NK-92 (cell line): ENCODE measurements around the gene MBD6.
"Not testable (repeated sequence)": the region's sequence is repeated elsewhere in the genome, so short reads cannot be mapped to it uniquely, and the experiment has no call there.

ENCODE experiments used
- DNase-seq: peaks from one replicate; lab custom pipeline; 2025; ENCODE audit not compliant: unreplicated experiment; lab: John Stamatoyannopoulos, UW

Gene MBD6

DNA sequence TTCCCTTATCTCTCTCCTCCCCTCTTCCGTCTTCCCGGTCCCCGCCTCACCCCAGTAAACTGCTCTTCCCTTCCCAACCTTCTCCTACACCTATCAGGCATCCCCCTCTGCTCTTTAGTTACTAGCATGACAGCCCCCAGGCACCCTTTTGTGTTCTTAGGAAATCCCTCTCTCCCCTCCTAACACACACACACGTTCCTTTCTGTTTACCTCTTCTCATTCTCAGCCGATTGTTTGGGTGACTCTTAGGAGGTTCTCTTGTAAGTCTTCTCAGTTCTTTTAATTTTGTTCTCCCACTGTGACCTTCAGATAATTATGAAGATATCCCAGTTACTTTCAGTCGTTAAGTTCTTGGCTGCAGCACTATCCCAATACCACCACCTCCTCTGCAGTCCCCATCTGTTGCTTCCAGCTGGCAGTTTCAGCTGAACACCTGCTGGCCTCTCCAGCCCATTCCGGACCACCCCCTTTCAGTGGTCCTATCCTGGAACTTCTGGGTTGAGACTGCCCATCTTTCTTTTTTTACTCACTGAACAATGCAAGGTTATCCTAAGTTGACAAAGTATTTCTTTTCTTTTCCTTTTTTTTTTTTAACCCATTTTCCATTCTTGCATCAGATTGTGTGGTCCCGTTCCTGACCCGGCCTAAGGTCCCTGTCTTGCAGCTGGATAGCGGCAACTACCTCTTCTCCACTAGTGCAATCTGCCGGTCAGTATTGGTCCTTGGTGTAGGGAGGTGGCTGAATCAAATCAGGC, 34.0 kb upstream of the MBD6 start:
- DNase-seq, result no peak

DNA sequence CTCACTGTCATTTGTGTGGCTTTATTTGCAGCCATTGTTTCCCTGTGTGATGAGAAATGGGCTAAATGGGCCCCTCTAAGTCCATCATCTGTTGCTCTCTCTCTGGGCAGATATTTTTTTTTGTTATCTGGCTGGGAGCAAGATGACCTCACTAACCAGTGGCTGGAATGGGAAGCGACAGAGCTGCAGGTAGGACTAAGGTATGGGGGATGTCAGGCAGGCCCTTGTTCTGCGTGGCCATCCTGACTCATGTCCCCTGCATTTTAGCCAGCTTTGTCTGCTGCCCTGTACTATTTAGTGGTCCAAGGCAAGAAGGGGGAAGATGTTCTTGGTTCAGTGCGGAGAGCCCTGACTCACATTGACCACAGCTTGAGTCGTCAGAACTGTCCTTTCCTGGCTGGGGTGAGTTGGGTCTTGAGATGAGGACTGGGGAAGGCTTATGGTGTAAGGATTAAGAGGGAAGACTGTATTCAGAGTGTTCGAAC, 33.4 kb upstream of the MBD6 start:
- DNase-seq, result no peak

- no peak for DNase-seq
Measured at GRCh38 chr12:57490126-57490525, 32.5 kb upstream of the MBD6 start.

DNA sequence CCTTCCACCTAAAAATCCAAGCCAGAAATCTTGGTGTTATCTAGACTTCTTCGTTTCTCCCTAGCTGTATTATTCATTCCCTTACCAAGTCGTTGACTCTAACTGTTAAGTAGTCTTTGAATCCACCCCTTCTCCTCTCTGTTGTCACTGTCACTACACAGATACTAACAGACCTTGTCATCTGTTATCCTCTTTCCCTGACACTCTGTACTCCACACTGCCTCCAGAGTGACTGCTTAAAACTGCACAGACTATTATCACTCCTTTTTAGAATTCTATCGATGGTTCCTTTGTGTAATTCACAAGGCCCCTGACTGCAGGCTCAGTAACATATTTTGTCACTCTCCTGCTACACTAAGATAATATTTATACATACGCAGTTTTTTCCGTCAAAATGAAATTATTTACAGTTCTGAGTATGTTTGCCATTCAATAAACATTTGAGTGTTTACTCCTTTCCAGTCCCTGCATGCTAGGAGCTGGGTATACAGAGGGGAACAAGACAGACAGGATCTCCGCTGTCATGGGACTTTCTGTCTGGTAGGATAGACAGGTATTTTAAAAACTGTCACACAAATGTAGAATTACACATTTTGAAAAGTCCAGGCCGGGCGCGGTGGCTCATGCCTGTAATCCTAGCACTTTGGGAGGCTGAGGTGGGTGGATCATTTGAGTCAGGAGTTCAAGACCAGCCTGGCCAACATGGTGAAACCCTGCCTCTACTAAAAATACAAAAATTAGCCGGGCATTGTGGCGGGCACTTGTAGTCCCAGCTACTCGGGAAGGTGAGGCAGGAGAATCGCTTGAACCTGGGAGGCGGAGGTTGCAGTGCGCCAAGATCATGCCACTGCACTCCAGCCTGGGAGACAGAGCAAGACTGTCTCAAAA, 31.0 kb upstream of the MBD6 start:
- no peak for DNase-seq

GRCh38 chr12:57495051-57495701, 27.4 kb upstream of the MBD6 start:
- DNase-seq, result not testable (repeated sequence)

DNA sequence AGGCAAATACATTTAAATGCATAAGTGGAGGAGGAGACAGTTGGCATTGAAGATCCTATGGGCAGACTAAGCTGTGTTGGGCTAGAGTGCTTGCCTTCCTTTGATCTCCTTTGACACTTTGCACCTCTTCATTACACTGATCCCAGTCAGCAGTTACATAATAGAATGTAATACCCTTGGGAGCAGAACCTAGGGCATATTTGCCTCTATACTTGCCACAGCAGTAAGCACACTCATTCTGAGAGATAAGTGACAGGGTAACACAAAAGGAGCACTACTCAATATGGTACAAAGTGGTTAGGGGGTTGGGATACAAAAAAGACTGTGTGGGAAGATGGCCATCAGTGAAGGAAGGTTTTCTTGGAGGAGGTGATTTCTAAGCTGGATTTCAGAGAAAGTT, 25.8 kb upstream of the MBD6 start:
- DNase-seq, result no peak

DNA sequence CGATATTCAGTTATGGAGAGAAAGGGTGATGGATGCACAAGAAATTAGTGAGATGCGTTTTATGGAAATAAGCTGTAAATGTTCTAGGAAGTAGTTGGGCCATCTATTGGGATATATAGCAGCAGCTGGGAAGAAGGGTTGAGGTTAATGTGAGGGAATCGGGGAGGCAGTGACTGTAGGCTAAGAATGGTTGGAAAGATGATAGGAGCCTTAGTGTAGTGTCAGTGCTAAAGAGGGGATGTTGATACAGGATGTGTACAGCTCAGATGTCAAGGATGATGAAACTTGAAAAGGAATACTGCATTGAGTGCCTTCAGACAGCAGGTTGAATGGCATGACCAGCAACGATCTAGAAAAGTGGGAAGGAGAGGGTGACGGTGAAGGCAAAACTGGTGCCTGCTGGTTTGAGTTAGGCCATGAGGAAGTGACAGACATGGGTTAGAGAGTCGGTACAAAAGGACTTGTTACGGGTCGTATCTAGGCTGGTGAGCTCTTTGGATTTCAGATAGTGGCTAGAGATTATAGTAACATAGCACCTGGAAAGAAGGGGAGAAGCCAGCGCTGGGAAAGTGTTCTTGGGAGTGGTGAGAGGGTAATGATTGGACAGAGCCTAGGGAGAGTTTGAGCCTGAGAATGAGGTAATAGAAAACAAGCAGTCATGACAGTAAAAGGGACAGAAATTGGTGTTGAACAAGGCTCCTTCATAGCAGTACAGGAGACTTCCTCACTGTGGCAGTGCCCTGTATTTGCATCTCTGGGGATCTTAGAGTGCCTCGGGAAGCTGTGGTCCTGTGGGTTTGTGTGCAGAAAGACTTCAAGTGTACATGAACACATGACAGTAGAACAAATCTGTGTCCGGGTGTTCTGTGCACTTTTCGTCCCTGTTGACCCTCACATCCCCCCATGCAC, 25.1 kb upstream of the MBD6 start:
- DNase-seq, result no peak

- no peak for DNase-seq
Measured at GRCh38 chr12:57498132-57498502, 24.5 kb upstream of the MBD6 start.

- DNase-seq, result no peak
Measured at GRCh38 chr12:57498571-57498970, 24.1 kb upstream of the MBD6 start.

DNA sequence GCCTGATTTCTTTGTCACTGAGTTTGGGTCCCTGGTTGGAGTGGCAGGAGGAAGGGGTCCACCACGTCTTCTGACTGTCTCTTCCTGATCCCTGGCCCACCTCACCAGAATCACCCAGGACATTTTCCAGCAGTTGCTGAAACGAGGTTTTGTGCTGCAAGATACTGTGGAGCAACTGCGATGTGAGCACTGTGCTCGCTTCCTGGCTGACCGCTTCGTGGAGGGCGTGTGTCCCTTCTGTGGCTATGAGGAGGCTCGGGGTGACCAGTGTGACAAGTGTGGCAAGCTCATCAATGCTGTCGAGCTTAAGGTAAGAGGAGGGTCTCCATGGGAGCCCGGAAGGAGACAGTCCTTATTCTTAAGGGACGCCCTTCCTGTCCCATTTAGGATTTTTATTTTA, 22.4 kb upstream of the MBD6 start:
- DNase-seq, result no peak

DNA sequence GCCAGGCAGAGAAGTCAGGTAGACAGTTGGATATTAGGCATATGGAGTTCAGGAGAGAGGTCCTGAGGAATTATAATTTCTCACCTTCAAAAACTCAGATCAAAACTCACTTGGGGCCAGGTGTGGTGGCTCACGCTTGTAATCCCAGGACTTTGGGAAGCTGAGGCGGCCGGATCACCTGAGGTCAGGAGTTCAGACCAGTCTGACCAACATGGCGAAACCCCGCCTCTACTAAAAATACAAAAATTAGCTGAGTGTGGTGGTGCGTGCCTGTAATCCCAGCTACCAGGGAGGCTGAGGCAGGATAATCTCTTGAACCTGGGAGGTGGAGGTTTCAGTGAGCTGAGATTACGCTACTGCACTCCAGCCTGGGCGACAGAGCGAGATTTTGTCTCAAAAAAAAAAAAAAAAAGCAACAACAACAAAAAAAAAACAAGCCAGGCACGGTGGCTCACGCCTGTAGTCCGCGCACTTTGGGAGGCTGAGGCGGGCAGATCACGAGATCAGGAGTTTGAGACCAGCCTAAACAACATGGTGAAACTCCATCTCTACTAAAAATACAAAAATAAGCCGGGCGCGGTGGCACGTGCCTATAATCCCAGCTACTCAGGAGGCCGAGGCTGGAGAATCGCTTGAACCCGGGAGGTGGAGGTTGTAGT, 20.2 kb upstream of the MBD6 start:
- not testable (repeated sequence) for DNase-seq

- not testable (repeated sequence) for DNase-seq
Measured at GRCh38 chr12:57506541-57506940, 16.1 kb upstream of the MBD6 start.

DNA sequence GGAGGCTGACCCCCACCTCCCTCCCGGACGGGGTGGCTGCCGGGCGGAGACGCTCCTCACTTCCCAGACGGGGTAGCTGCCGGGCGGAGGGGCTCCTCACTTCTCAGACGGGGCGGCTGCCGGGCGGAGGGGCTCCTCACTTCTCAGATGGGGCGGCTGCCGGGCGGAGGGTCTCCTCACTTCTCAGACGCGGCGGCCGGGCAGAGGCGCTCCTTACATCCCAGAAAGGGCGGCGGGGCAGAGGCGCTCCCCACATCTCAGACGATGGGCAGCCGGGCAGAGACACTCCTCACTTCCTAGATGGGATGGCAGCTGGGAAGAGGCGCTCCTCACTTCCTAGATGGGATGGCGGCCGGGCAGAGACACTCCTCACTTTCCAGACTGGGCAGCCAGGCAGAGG, 14.8 kb upstream of the MBD6 start:
- not testable (repeated sequence) for DNase-seq

- DNase-seq, result no peak
Measured at GRCh38 chr12:57511161-57511560, 11.5 kb upstream of the MBD6 start.

DNA sequence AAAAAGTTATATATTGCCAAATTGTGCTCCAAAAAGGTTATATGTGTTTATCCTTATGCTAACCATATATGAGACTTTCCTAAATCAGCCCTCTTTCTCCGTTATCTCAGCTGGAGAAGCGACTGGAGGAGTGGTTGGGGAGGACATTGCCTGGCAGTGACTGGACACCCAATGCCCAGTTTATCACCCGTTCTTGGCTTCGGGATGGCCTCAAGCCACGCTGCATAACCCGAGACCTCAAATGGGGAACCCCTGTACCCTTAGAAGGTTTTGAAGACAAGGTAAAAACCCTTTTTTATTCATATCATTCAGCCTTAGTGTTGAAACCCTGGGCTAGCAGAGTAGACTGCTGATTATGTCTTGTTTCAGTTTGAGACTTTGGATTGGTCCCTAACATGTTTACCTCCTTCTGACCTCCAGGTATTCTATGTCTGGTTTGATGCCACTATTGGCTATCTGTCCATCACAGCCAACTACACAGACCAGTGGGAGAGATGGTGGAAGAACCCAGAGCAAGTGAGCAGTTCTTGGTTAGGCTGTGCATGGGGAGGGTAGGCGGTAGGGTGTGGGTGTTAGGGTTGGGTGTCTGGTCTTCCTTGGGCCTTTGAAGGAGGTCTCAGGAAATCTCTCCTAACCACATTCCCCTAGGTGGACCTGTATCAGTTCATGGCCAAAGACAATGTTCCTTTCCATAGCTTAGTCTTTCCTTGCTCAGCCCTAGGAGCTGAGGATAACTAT, 10.9 kb upstream of the MBD6 start:
- no peak for DNase-seq

DNA sequence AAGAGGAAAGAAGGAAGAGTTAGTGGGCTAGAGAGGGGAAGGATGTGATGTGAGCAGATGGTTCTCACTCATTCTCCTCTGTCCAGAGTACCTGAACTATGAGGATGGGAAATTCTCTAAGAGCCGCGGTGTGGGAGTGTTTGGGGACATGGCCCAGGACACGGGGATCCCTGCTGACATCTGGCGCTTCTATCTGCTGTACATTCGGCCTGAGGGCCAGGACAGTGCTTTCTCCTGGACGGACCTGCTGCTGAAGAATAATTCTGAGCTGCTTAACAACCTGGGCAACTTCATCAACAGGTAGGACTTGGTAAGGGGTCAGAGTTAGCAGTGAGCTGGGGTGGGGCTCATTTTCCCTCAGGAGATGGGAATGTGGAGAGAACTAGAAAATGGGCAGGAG, 10.0 kb upstream of the MBD6 start:
- DNase-seq, result no peak

GRCh38 chr12:57513266-57513665, 9.4 kb upstream of the MBD6 start:
- DNase-seq, result no peak

GRCh38 chr12:57513677-57514076, 8.9 kb upstream of the MBD6 start:
- not testable (repeated sequence) for DNase-seq

- DNase-seq, result not testable (repeated sequence)
Measured at GRCh38 chr12:57514246-57514645, 8.4 kb upstream of the MBD6 start.
